SU-DHL-6 (cell line): ENCODE results near the gene NCKAP1.

Source experiments
- H2AFZ ChIP-seq: fragments of 200-600 bp; sonication (generic); 2 replicates; pipeline ENCODE4 v1.6.1; 2014; ENCODE audit warnings: low read depth, mild to moderate bottlenecking, moderate library complexity, mixed read lengths, antibody characterized with exemption, low read length; ENCODE audit not compliant: severe bottlenecking
- H3F3A ChIP-seq: fragments of 200-600 bp; shearing (Covaris generic); 2 replicates; pipeline ENCODE4 v1.6.0; 2016; ENCODE audit warnings: antibody characterized with exemption, mild to moderate bottlenecking; ENCODE audit not compliant: insufficient read depth
- H3K27ac ChIP-seq: fragments of 200-600 bp; sonication (generic); 2 replicates; pipeline ENCODE4 v1.5.1; 2016; ENCODE audit warnings: low read depth, mild to moderate bottlenecking, low read length, moderate library complexity, mixed read lengths
- H3K27me3 ChIP-seq: fragments of 200-600 bp; sonication (generic), shearing (Covaris generic); 2 replicates; pipeline ENCODE4 v1.6.0; 2014; ENCODE audit warnings: mild to moderate bottlenecking, low read length
- H3K36me3 ChIP-seq: fragments of 200-600 bp; sonication (generic); 2 replicates; pipeline ENCODE4 v1.6.1; 2014; ENCODE audit warnings: mild to moderate bottlenecking, low read length, mixed read lengths
- H3K4me2 ChIP-seq: fragments of 300-600, 200-600 bp; shearing (Covaris generic), sonication (generic); 2 replicates; pipeline ENCODE4 v1.6.0; 2014; ENCODE audit warnings: low read length, low read depth, mild to moderate bottlenecking; ENCODE audit not compliant: poor library complexity, severe bottlenecking
- H3K4me3 ChIP-seq: fragments of 200-600 bp; sonication (generic); 2 replicates; pipeline ENCODE4 v1.5.1; 2014; ENCODE audit warnings: antibody characterized with exemption, low read length, mild to moderate bottlenecking, mixed read lengths; ENCODE audit not compliant: insufficient read depth, poor library complexity, severe bottlenecking
- H3K79me2 ChIP-seq: fragments of 200-600 bp; sonication (generic); 2 replicates; pipeline ENCODE4 v1.6.1; 2014; ENCODE audit warnings: mild to moderate bottlenecking, low read length, moderate library complexity; ENCODE audit not compliant: insufficient read depth
- H3K9ac ChIP-seq: fragments of 200-600 bp; sonication (generic); 2 replicates; pipeline ENCODE4 v1.7.0; 2014; ENCODE audit warnings: mild to moderate bottlenecking, low read length
- H3K9me2 ChIP-seq: fragments of 200-600 bp; sonication (generic); replicated peaks from 2 replicates; pipeline ENCODE4 v1.6.1; 2014; ENCODE audit warnings: low read length; ENCODE audit not compliant: insufficient read depth
- H3K9me3 ChIP-seq: fragments of 200-600 bp; sonication (generic); 2 replicates; pipeline ENCODE4 v1.6.1; 2014; ENCODE audit warnings: low read length, mixed read lengths; ENCODE audit not compliant: insufficient read depth
- H4K20me1 ChIP-seq: fragments of 200-600 bp; sonication (generic); 2 replicates; pipeline ENCODE4 v1.6.1; 2014; ENCODE audit warnings: low read depth, mild to moderate bottlenecking, antibody characterized with exemption, low read length, moderate library complexity, mixed read lengths
- EZH2phosphoT487 ChIP-seq: fragments of 200-600 bp; sonication (generic), shearing (Covaris generic); conservative IDR thresholded peaks from 2 replicates; pipeline ENCODE4 v1.6.1; 2018; ENCODE audit warnings: mild to moderate bottlenecking, antibody characterized with exemption, low read length, moderate library complexity, mixed read lengths
- TF ChIP-seq, protein P1 (sequence below): fragments of 200-600 bp; sonication (generic); IDR thresholded peaks from one replicate; pipeline ENCODE4 v1.5.1; 2017; ENCODE audit warnings: antibody characterized with exemption, mild to moderate bottlenecking, low read length, moderate library complexity; ENCODE audit not compliant: insufficient read depth, poor library complexity, severe bottlenecking

NCKAP1 gene

GRCh38 chr2:183035954-183036669 is 2.1 kb downstream of the NCKAP1 start:
- TF ChIP-seq EZH2phosphoT487 = no peak
- TF ChIP-seq, protein P1, sequence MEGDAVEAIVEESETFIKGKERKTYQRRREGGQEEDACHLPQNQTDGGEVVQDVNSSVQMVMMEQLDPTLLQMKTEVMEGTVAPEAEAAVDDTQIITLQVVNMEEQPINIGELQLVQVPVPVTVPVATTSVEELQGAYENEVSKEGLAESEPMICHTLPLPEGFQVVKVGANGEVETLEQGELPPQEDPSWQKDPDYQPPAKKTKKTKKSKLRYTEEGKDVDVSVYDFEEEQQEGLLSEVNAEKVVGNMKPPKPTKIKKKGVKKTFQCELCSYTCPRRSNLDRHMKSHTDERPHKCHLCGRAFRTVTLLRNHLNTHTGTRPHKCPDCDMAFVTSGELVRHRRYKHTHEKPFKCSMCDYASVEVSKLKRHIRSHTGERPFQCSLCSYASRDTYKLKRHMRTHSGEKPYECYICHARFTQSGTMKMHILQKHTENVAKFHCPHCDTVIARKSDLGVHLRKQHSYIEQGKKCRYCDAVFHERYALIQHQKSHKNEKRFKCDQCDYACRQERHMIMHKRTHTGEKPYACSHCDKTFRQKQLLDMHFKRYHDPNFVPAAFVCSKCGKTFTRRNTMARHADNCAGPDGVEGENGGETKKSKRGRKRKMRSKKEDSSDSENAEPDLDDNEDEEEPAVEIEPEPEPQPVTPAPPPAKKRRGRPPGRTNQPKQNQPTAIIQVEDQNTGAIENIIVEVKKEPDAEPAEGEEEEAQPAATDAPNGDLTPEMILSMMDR = no peak
- H3K27me3 ChIP-seq = no peaks in the 10 kb centered on the region
- H3K9me3 ChIP-seq = no peaks in the 10 kb centered on the region
- peak overlapping the region; percentile 8 for H3K4me2 ChIP-seq
- no peaks in the 10 kb centered on the region for H4K20me1 ChIP-seq
- H2AFZ ChIP-seq = no peak overlapping the region
- no peaks in the 10 kb centered on the region for H3K9me2 ChIP-seq
- no peaks in the 10 kb centered on the region for H3K36me3 ChIP-seq
- no peaks in the 10 kb centered on the region for H3K79me2 ChIP-seq
- peaks cover 9% of the 10 kb centered on the region for H3F3A ChIP-seq
- H3K27ac ChIP-seq = no peak overlapping the region
- no peak overlapping the region for H3K4me3 ChIP-seq
- H3K9ac ChIP-seq = no peak overlapping the region

- TF ChIP-seq, protein P1 = no peak
- no peak for TF ChIP-seq EZH2phosphoT487
- no peaks in the 10 kb centered on the region for H4K20me1 ChIP-seq
- no peak overlapping the region for H3K4me2 ChIP-seq
- H3K9me2 ChIP-seq = no peaks in the 10 kb centered on the region
- no peaks in the 10 kb centered on the region for H3K36me3 ChIP-seq
- H3K79me2 ChIP-seq = no peaks in the 10 kb centered on the region
- no peaks in the 10 kb centered on the region for H3K9me3 ChIP-seq
- H3F3A ChIP-seq = peaks cover 9% of the 10 kb centered on the region
- no peaks in the 10 kb centered on the region for H3K27me3 ChIP-seq
- no peak overlapping the region for H3K9ac ChIP-seq
- no peak overlapping the region for H2AFZ ChIP-seq
- H3K4me3 ChIP-seq = no peak overlapping the region
- H3K27ac ChIP-seq = no peak overlapping the region
Measured at GRCh38 chr2:183035298-183035953, 2.8 kb downstream of the NCKAP1 start.

DNA sequence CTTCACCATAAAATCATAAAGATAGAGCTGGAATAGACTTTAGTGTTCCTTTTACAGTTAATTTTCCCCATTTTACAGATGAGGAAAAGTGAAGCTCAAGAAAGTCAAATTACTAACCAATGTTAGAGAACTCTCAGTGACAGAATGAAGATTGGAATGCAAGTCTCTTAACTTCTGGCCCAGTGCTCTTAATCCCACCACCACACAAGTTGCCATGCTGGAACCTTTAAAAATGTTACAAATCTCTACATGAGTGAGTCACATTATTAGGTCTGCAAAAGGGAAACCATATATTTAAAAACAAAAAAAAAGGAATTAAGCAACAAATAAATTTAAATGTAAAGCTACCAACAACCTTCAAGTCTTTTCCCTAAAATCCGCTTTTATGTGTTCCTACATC is 3.5 kb downstream of the NCKAP1 start:
- Histone ChIP-seq H3K9me3 (no peaks in the 10 kb centered on the region), H3K4me3 (no peak overlapping the region), H3K9ac (no peak overlapping the region), H4K20me1 (no peaks in the 10 kb centered on the region; the same call in 1 of the 2 replicates), H3K27ac (no peak overlapping the region), H3K36me3 (no peaks in the 10 kb centered on the region), H2AFZ (no peak overlapping the region), H3K4me2 (no peak overlapping the region), H3F3A (peaks cover 9% of the 10 kb centered on the region), H3K9me2 (no peaks in the 10 kb centered on the region), H3K27me3 (no peaks in the 10 kb centered on the region), H3K79me2 (no peaks in the 10 kb centered on the region)
- TF ChIP-seq, protein P1 = no peak
- no peak for TF ChIP-seq EZH2phosphoT487
